Brain microvascular endothelial cell (primary cell): ENCODE data around the gene TRAF5.
A peak's percentile ranks its signal among the peaks of the same experiment; 100 is the strongest.
"Not testable (repeated sequence)": the region's sequence is repeated elsewhere in the genome, so short reads cannot be mapped to it uniquely, and the experiment has no call there.

Experiments
- DNase-seq: peaks from one replicate; pipeline ENCODE4 v3.0.0-alpha.2; 2020
- H3K27ac ChIP-seq: fragments of 250-450 bp; sonication (Bioruptor Pico); 2 replicates; pipeline ENCODE4 v1.5.1; 2020; ENCODE audit warnings: mild to moderate bottlenecking, moderate library complexity
- H3K27me3 ChIP-seq: fragments of 250-450 bp; sonication (Bioruptor Pico); replicated peaks from 2 replicates; pipeline ENCODE4 v1.5.1; 2020; ENCODE audit warnings: mild to moderate bottlenecking
- H3K36me3 ChIP-seq: fragments of 250-450 bp; sonication (Bioruptor Pico); replicated peaks from 2 replicates; pipeline ENCODE4 v1.5.1; 2020; ENCODE audit warnings: mild to moderate bottlenecking
- H3K4me3 ChIP-seq: 2 replicates; pipeline ENCODE4 v1.5.1; 2011; ENCODE audit warnings: low read depth, mild to moderate bottlenecking, control low read depth, low read length, moderate library complexity
- CTCF ChIP-seq: IDR thresholded peaks from 2 replicates; pipeline ENCODE4 v1.5.1; 2011; ENCODE audit warnings: low read depth, mild to moderate bottlenecking, moderate library complexity, low read length, control low read depth, inconsistent platforms; ENCODE audit errors: missing control alignments
- in situ Hi-C: cut with HindIII; loops from 2 replicates; pipeline ENCODE4 v1.10.0; 2017; ENCODE audit warnings: low sequenced_read_pairs, low pct_ligation_motif_present

Gene TRAF5

DNA sequence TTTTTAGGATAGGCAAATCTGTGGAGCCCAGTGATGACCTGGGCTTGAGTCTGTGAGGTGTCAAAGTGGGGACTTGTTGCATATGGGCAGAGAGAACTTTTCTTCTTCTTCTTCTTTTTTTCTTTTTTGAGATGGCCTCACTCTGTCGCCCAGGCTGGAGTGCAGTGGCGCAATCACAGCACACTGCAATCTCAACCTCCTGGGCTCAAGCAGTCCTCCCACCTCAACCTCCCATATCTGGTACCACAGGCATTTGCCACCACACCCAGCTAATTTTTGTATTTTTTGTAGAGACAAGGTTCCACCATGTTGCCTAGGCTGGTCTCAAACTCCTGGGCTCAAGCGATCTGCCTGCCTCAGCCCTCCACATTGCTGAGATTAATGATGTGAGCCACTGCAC is 85.0 kb downstream of the TRAF5 start:
- Histone ChIP-seq H3K27me3 (no peaks in the 10 kb centered on the region), H3K27ac (no peak overlapping the region), H3K36me3 (no peaks in the 10 kb centered on the region), H3K4me3 (no peak overlapping the region)
- no peak for TF ChIP-seq CTCF
- in situ Hi-C loops = no loop called here
- DNase-seq = no peak

GRCh38 chr1:211415700-211416099 is 89.1 kb downstream of the TRAF5 start:
- no peaks in the 10 kb centered on the region for H3K27me3 ChIP-seq
- H3K36me3 ChIP-seq = no peaks in the 10 kb centered on the region
- TF ChIP-seq CTCF = no peak
- H3K4me3 ChIP-seq = peak overlapping the region; percentile 44
- no peak overlapping the region for H3K27ac ChIP-seq
- in situ Hi-C loops = no loop called here
- DNase-seq = no peak

GRCh38 chr1:211416246-211416627 is 89.6 kb downstream of the TRAF5 start:
- in situ Hi-C loops, H3K27me3 ChIP-seq, H3K36me3 ChIP-seq: not testable (repeated sequence)
- DNase-seq = peak; percentile 7
- H3K27ac ChIP-seq = peak overlapping the region; percentile 71
- H3K4me3 ChIP-seq = peak overlapping the region; percentile 44
- TF ChIP-seq CTCF = peak; percentile 30

GRCh38 chr1:211416628-211417323 is 90.1 kb downstream of the TRAF5 start:
- in situ Hi-C loops, H3K27me3 ChIP-seq, H3K36me3 ChIP-seq: not testable (repeated sequence)
- DNase-seq = peak; percentile 80
- H3K4me3 ChIP-seq = peak overlapping the region; percentile 44
- peak overlapping the region; percentile 71 for H3K27ac ChIP-seq

- peak; percentile 48 for DNase-seq
- in situ Hi-C loops = no loop called here
- no peaks in the 10 kb centered on the region for H3K27me3 ChIP-seq
- H3K36me3 ChIP-seq = no peaks in the 10 kb centered on the region
- no peak overlapping the region for H3K27ac ChIP-seq
- no peak for TF ChIP-seq CTCF
- no peak overlapping the region for H3K4me3 ChIP-seq
Measured at GRCh38 chr1:211420389-211420788, 93.8 kb downstream of the TRAF5 start.

DNA sequence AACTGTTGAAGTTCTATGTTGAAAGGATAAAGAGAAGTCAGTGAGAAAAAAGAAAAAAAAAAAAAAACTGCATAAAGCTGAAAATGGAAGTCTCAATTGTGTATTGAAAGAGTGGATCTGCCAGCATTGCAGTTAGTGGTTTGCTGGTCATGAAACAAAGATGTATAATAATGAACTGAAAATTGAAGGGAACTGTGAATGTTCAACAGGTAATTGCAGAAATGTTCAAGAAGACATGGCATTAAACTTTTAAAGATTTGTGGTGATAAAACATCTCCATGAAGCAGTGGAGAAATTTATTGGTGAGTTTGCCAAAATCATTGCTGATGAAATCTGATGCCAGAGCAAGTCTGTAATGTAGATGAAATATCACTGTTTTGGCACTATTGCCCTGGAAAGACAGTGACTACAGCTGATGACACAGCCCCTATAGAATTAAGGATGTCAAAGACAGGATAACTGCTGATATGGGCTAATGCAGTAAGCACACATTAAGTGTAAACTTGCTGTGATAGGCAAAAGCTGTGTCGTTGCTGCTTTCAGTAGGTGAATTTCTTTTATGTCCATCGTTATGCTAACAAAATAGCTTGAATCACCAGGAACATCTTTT is 94.3 kb downstream of the TRAF5 start:
- H3K27me3 ChIP-seq = no peaks in the 10 kb centered on the region
- H3K27ac ChIP-seq = no peak overlapping the region
- in situ Hi-C loops = no loop called here
- no peak for DNase-seq
- H3K4me3 ChIP-seq = no peak overlapping the region
- TF ChIP-seq CTCF = no peak
- H3K36me3 ChIP-seq = no peaks in the 10 kb centered on the region
